HEK293 (cell line): ENCODE measurements around the gene INTS13.

Source experiments
- OVOL3 ChIP-seq: fragments of 450-650 bp; formaldehyde crosslinking; IDR thresholded peaks from 2 replicates; pipeline ENCODE4 v1.5.1; 2016; ENCODE audit warnings: missing biosample characterization, missing genetic modification characterization
- SP7 ChIP-seq: fragments of 450-650 bp; formaldehyde crosslinking; IDR thresholded peaks from 2 replicates; pipeline ENCODE4 v1.5.1; 2016; ENCODE audit warnings: missing biosample characterization, missing genetic modification characterization
- YY1 ChIP-seq: fragments of 450-650 bp; formaldehyde crosslinking; IDR thresholded peaks from 2 replicates; pipeline ENCODE4 v1.5.1; 2018; ENCODE audit warnings: missing biosample characterization, missing genetic modification characterization
- ZBTB48 ChIP-seq: fragments of 450-650 bp; formaldehyde crosslinking; IDR thresholded peaks from 2 replicates; pipeline ENCODE4 v1.5.1; 2016; ENCODE audit warnings: missing biosample characterization, missing genetic modification characterization
- ZNF239 ChIP-seq: fragments of 450-650 bp; formaldehyde crosslinking; IDR thresholded peaks from 2 replicates; pipeline ENCODE4 v1.5.1; 2016; ENCODE audit warnings: missing biosample characterization, missing genetic modification characterization
- ZNF274 ChIP-seq, 2 experiments: fragments of 200-500 bp in 1 of 2; fragments of 450-650 bp in 1 of 2; sonication (Bioruptor generic) in 1 of 2; formaldehyde crosslinking in 1 of 2; IDR thresholded peaks; 2 replicates each; pipeline versions ENCODE4 v1.5.1 to v1.6.1; 2014 to 2016; ENCODE audit warnings: borderline replicate concordance in 1 of 2, inconsistent platforms in 1 of 2, low read length in 1 of 2, missing biosample characterization in 1 of 2, missing genetic modification characterization in 1 of 2
- ZNF423 ChIP-seq: fragments of 450-650 bp; formaldehyde crosslinking; IDR thresholded peaks from 2 replicates; pipeline ENCODE4 v1.5.1; 2016; ENCODE audit warnings: missing biosample characterization, missing genetic modification characterization
- ZNF623 ChIP-seq: fragments of 450-650 bp; formaldehyde crosslinking; IDR thresholded peaks from 2 replicates; pipeline ENCODE4 v1.5.1; 2016; ENCODE audit warnings: missing biosample characterization, missing genetic modification characterization
- TF ChIP-seq, protein P1 (sequence below): fragments of 450-650 bp; formaldehyde crosslinking; IDR thresholded peaks from 2 replicates; pipeline ENCODE4 v1.5.1; 2016; ENCODE audit warnings: missing biosample characterization, missing genetic modification characterization
- TF ChIP-seq, protein P2 (sequence below): fragments of 450-650 bp; formaldehyde crosslinking; IDR thresholded peaks from 2 replicates; pipeline ENCODE4 v1.5.1; 2016; ENCODE audit warnings: missing biosample characterization, missing genetic modification characterization
- TF ChIP-seq, protein P3 (sequence below): fragments of 450-650 bp; formaldehyde crosslinking; IDR thresholded peaks from 2 replicates; pipeline ENCODE4 v1.5.1; 2016; ENCODE audit warnings: missing biosample characterization, missing genetic modification characterization, borderline replicate concordance
- TF ChIP-seq, protein P4 (sequence below): fragments of 450-650 bp; formaldehyde crosslinking; IDR thresholded peaks from 2 replicates; pipeline ENCODE4 v1.5.1; 2016; ENCODE audit warnings: missing biosample characterization, missing genetic modification characterization

DNA sequence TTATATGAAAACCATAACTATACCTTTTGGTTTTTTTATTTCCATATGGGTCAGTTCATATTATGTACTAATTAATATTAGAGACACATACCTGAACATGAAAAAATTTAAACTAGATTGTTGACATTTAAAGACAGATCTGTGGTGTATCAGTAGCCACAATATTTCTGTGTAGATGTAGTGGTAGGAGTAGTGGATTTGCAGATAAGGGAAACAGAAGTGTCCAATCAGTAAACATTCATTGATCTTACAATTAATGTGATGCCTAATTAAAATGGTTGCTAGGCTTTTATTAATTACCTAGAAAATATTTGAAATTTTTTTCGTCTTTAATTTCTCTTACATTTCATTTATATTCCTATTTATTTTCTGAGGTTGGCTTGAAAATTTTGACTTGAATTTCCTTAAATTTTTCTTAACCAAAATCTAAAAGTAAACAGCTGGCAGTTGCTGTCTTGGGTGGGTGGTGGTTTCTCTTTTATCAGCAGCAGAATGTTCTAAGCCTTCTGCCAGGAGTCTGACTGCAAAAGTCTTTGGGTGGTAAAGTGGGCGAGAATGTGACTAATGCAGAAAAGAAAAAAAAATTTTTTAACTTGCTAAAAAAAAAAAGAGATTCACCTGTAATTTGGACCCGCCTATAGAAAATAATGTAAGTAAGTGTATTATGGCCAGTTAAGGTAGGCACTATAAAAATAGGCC is 2.9 kb upstream of the INTS13 start:
- TF ChIP-seq ZNF274 (IDR thresholded peaks at IDR 0.05; ENCODE audit: low read length) (no peak), ZNF274 (tag by site-specific recombination; IDR thresholded peaks at IDR 0.05; ENCODE audit: borderline replicate concordance) (no peak), YY1 (no peak), ZNF623 (no peak), ZBTB48 (tag by site-specific recombination) (no peak), SP7 (tag by site-specific recombination) (no peak), ZNF239 (tag by site-specific recombination) (no peak), OVOL3 (tag by site-specific recombination) (no peak), ZNF423 (tag by site-specific recombination) (no peak)
- TF ChIP-seq, protein P1, sequence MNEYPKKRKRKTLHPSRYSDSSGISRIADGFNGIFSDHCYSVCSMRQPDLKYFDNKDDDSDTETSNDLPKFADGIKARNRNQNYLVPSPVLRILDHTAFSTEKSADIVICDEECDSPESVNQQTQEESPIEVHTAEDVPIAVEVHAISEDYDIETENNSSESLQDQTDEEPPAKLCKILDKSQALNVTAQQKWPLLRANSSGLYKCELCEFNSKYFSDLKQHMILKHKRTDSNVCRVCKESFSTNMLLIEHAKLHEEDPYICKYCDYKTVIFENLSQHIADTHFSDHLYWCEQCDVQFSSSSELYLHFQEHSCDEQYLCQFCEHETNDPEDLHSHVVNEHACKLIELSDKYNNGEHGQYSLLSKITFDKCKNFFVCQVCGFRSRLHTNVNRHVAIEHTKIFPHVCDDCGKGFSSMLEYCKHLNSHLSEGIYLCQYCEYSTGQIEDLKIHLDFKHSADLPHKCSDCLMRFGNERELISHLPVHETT (tag by site-specific recombination), result no peak
- TF ChIP-seq, protein P2, sequence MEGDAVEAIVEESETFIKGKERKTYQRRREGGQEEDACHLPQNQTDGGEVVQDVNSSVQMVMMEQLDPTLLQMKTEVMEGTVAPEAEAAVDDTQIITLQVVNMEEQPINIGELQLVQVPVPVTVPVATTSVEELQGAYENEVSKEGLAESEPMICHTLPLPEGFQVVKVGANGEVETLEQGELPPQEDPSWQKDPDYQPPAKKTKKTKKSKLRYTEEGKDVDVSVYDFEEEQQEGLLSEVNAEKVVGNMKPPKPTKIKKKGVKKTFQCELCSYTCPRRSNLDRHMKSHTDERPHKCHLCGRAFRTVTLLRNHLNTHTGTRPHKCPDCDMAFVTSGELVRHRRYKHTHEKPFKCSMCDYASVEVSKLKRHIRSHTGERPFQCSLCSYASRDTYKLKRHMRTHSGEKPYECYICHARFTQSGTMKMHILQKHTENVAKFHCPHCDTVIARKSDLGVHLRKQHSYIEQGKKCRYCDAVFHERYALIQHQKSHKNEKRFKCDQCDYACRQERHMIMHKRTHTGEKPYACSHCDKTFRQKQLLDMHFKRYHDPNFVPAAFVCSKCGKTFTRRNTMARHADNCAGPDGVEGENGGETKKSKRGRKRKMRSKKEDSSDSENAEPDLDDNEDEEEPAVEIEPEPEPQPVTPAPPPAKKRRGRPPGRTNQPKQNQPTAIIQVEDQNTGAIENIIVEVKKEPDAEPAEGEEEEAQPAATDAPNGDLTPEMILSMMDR (tag by site-specific recombination), result no peak
- TF ChIP-seq, protein P3, sequence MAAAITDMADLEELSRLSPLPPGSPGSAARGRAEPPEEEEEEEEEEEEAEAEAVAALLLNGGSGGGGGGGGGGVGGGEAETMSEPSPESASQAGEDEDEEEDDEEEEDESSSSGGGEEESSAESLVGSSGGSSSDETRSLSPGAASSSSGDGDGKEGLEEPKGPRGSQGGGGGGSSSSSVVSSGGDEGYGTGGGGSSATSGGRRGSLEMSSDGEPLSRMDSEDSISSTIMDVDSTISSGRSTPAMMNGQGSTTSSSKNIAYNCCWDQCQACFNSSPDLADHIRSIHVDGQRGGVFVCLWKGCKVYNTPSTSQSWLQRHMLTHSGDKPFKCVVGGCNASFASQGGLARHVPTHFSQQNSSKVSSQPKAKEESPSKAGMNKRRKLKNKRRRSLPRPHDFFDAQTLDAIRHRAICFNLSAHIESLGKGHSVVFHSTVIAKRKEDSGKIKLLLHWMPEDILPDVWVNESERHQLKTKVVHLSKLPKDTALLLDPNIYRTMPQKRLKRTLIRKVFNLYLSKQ (tag by site-specific recombination), result no peak
- TF ChIP-seq, protein P4, sequence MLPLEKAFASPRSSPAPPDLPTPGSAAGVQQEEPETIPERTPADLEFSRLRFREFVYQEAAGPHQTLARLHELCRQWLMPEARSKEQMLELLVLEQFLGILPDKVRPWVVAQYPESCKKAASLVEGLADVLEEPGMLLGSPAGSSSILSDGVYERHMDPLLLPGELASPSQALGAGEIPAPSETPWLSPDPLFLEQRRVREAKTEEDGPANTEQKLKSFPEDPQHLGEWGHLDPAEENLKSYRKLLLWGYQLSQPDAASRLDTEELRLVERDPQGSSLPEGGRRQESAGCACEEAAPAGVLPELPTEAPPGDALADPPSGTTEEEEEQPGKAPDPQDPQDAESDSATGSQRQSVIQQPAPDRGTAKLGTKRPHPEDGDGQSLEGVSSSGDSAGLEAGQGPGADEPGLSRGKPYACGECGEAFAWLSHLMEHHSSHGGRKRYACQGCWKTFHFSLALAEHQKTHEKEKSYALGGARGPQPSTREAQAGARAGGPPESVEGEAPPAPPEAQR, result no peak
